GM08714 (cell line): Measurements from ENCODE around the gene KIRREL3.

ENCODE experiments used
- H3K4me3 ChIP-seq: fragments of 200-500 bp; sonication (Bioruptor generic); 2 replicates; pipeline ENCODE4 v1.5.1; 2014; ENCODE audit warnings: mild to moderate bottlenecking, low read length, inconsistent platforms
- ZNF274 ChIP-seq: IDR thresholded peaks from 2 replicates; pipeline ENCODE4 v1.6.1; 2012; ENCODE audit warnings: mild to moderate bottlenecking, low read depth, low read length

Gene KIRREL3

GRCh38 chr11:126518972-126519690 is 481.4 kb downstream of the KIRREL3 start:
- TF ChIP-seq ZNF274: no peak
- H3K4me3 ChIP-seq: no peak overlapping the region

- no peak for TF ChIP-seq ZNF274
- H3K4me3 ChIP-seq: no peak overlapping the region
These were observed 482.2 kb downstream of the KIRREL3 start for GRCh38 chr11:126518071-126518971.

- no peak for TF ChIP-seq ZNF274
- H3K4me3 ChIP-seq: no peak overlapping the region
These were observed 485.1 kb downstream of the KIRREL3 start for GRCh38 chr11:126515501-126515900.

- H3K4me3 ChIP-seq: no peak overlapping the region
- no peak for TF ChIP-seq ZNF274
These were observed 486.4 kb downstream of the KIRREL3 start for GRCh38 chr11:126514061-126514693.

GRCh38 chr11:126512741-126513715 is 487.5 kb downstream of the KIRREL3 start:
- H3K4me3 ChIP-seq: no peak overlapping the region
- no peak for TF ChIP-seq ZNF274

GRCh38 chr11:126512251-126512650 is 488.3 kb downstream of the KIRREL3 start:
- TF ChIP-seq ZNF274: no peak
- no peak overlapping the region for H3K4me3 ChIP-seq

GRCh38 chr11:126511475-126512115 is 489.0 kb downstream of the KIRREL3 start:
- TF ChIP-seq ZNF274: no peak
- H3K4me3 ChIP-seq: no peak overlapping the region

- TF ChIP-seq ZNF274: no peak
These were observed 489.8 kb downstream of the KIRREL3 start for GRCh38 chr11:126510621-126511370.

GRCh38 chr11:126507646-126508045 is 492.9 kb downstream of the KIRREL3 start:
- H3K4me3 ChIP-seq: no peak overlapping the region
- TF ChIP-seq ZNF274: no peak

More at GRCh38 chr11:126510621-126511370, 489.8 kb downstream of the KIRREL3 start:
- H3K4me3 ChIP-seq: no peak overlapping the region

GRCh38 chr11:126506789-126507188 is 493.8 kb downstream of the KIRREL3 start:
- TF ChIP-seq ZNF274: no peak
- H3K4me3 ChIP-seq: no peak overlapping the region

- H3K4me3 ChIP-seq: no peak overlapping the region
- no peak for TF ChIP-seq ZNF274
These were observed 497.6 kb downstream of the KIRREL3 start for GRCh38 chr11:126502982-126503381.

- H3K4me3 ChIP-seq: no peak overlapping the region
- no peak for TF ChIP-seq ZNF274
These were observed 498.4 kb downstream of the KIRREL3 start for GRCh38 chr11:126502159-126502558.

GRCh38 chr11:126501641-126502040 is 498.9 kb downstream of the KIRREL3 start:
- no peak for TF ChIP-seq ZNF274
- H3K4me3 ChIP-seq: no peak overlapping the region
